Neural progenitor cell (in vitro differentiated cells): ENCODE data around the gene RAB11FIP5. TPM values are rescaled to one million over a fixed set of nuclear protein-coding genes. Genes with fewer than 3 reads are reported as not detected.

Source experiments
- DNase-seq: peaks from one replicate; pipeline ENCODE4 v3.0.0-alpha.2; 2016; ENCODE audit warnings: low spot score
- H2AFZ ChIP-seq: fragments of 200-600 bp; sonication (generic); replicated peaks from 2 replicates; pipeline ENCODE4 v1.6.1; 2016; ENCODE audit warnings: antibody characterized with exemption
- H3F3A ChIP-seq: fragments of 200-600 bp; sonication (generic); 2 replicates; pipeline ENCODE4 v1.6.1; 2016; ENCODE audit warnings: antibody characterized with exemption, low read depth
- H3K27ac ChIP-seq: fragments of 200-600 bp; sonication (generic); 2 replicates; pipeline ENCODE4 v1.5.1; 2016; ENCODE audit warnings: mild to moderate bottlenecking
- H3K27me3 ChIP-seq: fragments of 200-600 bp; sonication (generic); 2 replicates; pipeline ENCODE4 v1.6.1; 2016; ENCODE audit warnings: mild to moderate bottlenecking, moderate library complexity
- H3K36me3 ChIP-seq: fragments of 200-600 bp; sonication (generic); 2 replicates; pipeline ENCODE4 v1.5.1; 2016
- H3K4me1 ChIP-seq: fragments of 200-600 bp; sonication (generic); 2 replicates; pipeline ENCODE4 v1.6.1; 2016; ENCODE audit warnings: mixed run types
- H3K4me2 ChIP-seq: fragments of 200-600 bp; sonication (generic); 2 replicates; pipeline ENCODE4 v1.6.1; 2016
- H3K4me3 ChIP-seq: fragments of 200-600 bp; sonication (generic); 2 replicates; pipeline ENCODE4 v1.5.1; 2016
- H3K79me2 ChIP-seq: fragments of 200-600 bp; sonication (generic); 2 replicates; pipeline ENCODE4 v1.6.1; 2016; ENCODE audit warnings: low read depth
- H3K9ac ChIP-seq: fragments of 200-600 bp; sonication (generic); 2 replicates; pipeline ENCODE4 v1.6.1; 2016
- H3K9me3 ChIP-seq: fragments of 200-600 bp; sonication (generic); 2 replicates; pipeline ENCODE4 v1.5.1; 2016; ENCODE audit warnings: low read depth
- H4K20me1 ChIP-seq: fragments of 200-600 bp; sonication (generic); 2 replicates; pipeline ENCODE4 v1.6.1; 2016; ENCODE audit warnings: low read depth
- H3K27ac Mint-ChIP-seq: 3 replicates; pipeline ENCODE4 v1.8.0; 2021; ENCODE audit warnings: mixed read lengths
- H3K27me3 Mint-ChIP-seq: 2 replicates; pipeline ENCODE4 v1.8.0; 2022; ENCODE audit warnings: low read depth, mild to moderate bottlenecking, inconsistent platforms, moderate library complexity, mixed read lengths; ENCODE audit not compliant: insufficient read depth
- H3K36me3 Mint-ChIP-seq: 3 replicates; pipeline ENCODE4 v1.8.0; 2021; ENCODE audit warnings: mixed read lengths
- H3K4me1 Mint-ChIP-seq: 3 replicates; pipeline ENCODE4 v1.8.0; 2021; ENCODE audit warnings: mixed read lengths
- H3K4me3 Mint-ChIP-seq: 3 replicates; pipeline ENCODE4 v1.8.0; 2021; ENCODE audit warnings: mild to moderate bottlenecking, moderate library complexity, mixed read lengths
- H3K9me3 Mint-ChIP-seq: 3 replicates; pipeline ENCODE4 v1.8.0; 2020; ENCODE audit warnings: mixed read lengths
- EZH2 ChIP-seq: fragments of 200-600 bp; sonication (generic); IDR thresholded peaks from 2 replicates; pipeline ENCODE4 v1.6.1; 2017; ENCODE audit warnings: antibody characterized with exemption, mild to moderate bottlenecking, moderate library complexity
- EZH2phosphoT487 ChIP-seq: fragments of 200-600 bp; sonication (generic); IDR thresholded peaks from 2 replicates; pipeline ENCODE4 v1.6.1; 2017; ENCODE audit warnings: antibody characterized with exemption
- total RNA-seq: library from RNA; depleted of rRNA; stranded (reverse); fragments of >200 nt; gene quantifications from 2 replicates; pipeline ENCODE4 v1.2.3, GENCODE V29; 2015; ENCODE audit warnings: low replicate concordance
- TF ChIP-seq, protein P1 (sequence below): fragments of 200-600 bp; sonication (generic); IDR thresholded peaks from 2 replicates; pipeline ENCODE4 v1.5.1; 2017; ENCODE audit warnings: antibody characterized with exemption, mild to moderate bottlenecking

RAB11FIP5 gene
- total RNA-seq, 1 donor from 2014 or later = 4.2 TPM

DNA sequence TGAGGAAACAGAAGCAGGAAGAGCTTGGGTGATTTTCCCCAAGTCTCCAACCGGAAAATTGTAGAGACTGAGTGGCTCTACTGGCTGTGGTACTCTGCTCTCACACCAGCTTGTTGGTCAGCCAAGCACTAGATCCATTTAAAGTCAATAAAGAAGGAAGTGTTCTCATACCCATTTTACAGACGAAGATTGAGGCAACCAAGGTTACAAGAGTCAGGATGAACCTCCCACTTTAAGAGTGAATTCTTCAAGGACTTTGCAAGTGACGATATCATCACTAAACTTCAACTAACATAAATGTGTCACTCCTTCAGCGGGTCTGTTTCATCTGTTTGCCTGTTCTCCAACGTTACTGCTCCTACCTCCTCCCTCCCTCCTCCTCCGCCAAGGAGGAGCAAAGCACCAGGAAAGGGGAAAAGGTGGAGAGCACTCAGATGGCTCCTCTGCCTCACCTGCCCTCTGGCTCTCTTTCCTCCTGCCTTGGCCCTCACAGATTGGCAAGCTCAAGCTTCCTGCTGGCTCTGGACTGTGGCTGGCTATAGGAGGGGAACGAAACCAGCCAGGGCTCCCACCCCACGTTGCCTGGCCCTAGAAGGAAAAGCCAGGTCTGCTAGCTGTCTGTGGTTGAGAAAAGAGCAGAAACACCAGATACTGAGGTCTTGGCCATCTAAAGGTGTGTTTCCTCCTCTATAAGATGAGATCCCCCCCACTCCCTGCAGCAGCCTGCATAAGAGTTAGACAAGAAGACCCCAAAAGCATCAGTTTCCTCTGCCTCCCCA is 3.6 kb upstream of the RAB11FIP5 start:
- no peaks in the 10 kb centered on the region for H3K9me3 ChIP-seq

DNA sequence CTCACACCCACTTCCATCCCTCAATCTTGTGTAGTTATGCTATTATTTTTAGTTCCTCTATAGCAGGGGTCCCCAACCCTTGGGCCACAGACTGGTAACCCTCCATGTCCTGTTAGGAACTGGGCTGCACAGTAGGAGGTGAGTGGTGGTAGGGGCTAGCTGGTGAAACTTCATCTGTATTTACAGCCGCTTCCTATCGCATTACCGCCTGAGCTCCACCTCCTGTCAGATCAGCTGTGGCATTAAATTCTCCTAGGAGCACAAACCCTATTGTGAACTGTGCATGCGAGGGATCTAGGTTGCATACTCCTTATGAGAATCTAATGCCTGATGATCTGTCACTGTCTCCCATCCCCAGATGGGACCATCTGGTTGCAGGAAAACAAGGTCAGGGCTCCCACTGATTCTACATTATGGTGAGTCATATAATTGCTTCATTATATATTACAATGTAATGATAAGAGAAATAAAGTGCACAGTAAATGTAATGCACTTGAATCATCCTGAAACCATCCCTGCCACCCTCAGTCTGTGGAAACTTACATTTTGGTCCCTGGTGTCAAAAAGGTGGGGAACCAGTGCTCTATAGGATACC is 1.6 kb upstream of the RAB11FIP5 start:
- no peak overlapping the region for H3K4me2 ChIP-seq

More for the DNA sequence above, 3.6 kb upstream of the RAB11FIP5 start:
- Histone ChIP-seq H3K4me1 (peaks cover 7% of the 10 kb centered on the region), H2AFZ (no peak overlapping the region), H3K27ac (no peak overlapping the region), H3F3A (peaks cover 25% of the 10 kb centered on the region), H3K36me3 (no peaks in the 10 kb centered on the region), H3K27me3 (peaks cover 30% of the 10 kb centered on the region), H3K4me3 (no peak overlapping the region), H3K9ac (no peak overlapping the region), H3K79me2 (no peaks in the 10 kb centered on the region), H3K4me2 (no peak overlapping the region), H4K20me1 (peaks cover 6% of the 10 kb centered on the region)
- no peaks in the 10 kb centered on the region for H3K36me3 Mint-ChIP-seq
- no peaks in the 10 kb centered on the region for H3K9me3 Mint-ChIP-seq
- no peak for DNase-seq
- TF ChIP-seq EZH2phosphoT487 = no peak
- no peak for TF ChIP-seq EZH2
- TF ChIP-seq, protein P1, sequence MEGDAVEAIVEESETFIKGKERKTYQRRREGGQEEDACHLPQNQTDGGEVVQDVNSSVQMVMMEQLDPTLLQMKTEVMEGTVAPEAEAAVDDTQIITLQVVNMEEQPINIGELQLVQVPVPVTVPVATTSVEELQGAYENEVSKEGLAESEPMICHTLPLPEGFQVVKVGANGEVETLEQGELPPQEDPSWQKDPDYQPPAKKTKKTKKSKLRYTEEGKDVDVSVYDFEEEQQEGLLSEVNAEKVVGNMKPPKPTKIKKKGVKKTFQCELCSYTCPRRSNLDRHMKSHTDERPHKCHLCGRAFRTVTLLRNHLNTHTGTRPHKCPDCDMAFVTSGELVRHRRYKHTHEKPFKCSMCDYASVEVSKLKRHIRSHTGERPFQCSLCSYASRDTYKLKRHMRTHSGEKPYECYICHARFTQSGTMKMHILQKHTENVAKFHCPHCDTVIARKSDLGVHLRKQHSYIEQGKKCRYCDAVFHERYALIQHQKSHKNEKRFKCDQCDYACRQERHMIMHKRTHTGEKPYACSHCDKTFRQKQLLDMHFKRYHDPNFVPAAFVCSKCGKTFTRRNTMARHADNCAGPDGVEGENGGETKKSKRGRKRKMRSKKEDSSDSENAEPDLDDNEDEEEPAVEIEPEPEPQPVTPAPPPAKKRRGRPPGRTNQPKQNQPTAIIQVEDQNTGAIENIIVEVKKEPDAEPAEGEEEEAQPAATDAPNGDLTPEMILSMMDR = no peak
- no peak overlapping the region for H3K4me3 Mint-ChIP-seq
- H3K4me1 Mint-ChIP-seq = peaks cover 6% of the 10 kb centered on the region
- H3K27me3 Mint-ChIP-seq = peaks cover 6% of the 10 kb centered on the region
- H3K27ac Mint-ChIP-seq = no peak overlapping the region

DNA sequence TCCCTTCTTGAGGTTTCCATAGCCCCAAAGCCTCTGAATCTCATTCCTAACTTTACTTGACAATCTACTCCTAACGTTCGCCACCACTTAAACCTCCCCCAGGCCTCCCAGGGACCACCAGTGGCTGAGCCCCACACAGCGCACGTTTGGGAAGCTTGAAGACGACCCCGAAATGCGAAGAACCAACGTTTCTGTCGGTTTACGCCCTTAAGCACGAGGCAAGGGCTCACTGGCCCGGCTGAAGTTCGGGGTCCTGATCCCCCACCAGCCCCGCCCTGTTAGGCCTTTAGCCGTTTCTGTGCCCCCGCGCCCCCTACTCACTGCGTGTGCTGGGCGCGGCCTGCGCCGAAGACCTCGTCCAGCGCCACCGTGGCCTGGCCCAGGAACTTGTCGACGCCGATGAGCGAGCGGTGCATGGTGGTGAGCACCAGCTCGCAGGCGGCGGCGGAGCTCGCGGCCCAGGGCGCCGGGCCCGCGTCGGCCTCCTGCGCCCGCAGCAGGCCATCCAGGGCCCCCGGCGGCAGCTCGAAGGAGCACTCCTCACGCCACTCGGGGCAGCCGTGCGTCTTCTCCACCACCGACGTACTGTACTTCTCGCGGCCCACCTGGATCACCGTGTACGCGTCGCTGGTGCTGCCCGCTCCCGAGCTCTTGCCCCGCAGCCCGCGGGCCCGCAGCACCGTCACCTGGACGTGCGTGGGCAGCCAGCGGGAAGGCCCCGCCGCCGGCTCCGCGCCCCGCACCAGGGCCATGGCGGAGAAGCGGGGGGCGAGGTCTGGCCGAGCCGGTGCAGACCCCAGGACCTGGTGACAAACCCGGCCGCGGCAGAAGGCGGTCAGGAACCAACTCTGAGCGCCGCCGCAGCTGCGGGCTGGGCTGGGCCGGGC is 479 bp downstream of the RAB11FIP5 start:
- Mint-ChIP-seq H3K27ac (peak overlapping the region; percentile 69), H3K4me3 (peak overlapping the region; percentile 93), H3K9me3 (no peaks in the 10 kb centered on the region), H3K27me3 (peaks cover 10% of the 10 kb centered on the region), H3K4me1 (peaks cover 16% of the 10 kb centered on the region), H3K36me3 (peaks cover 2% of the 10 kb centered on the region)
- Histone ChIP-seq H3K9ac (no peak overlapping the region), H3K79me2 (no peaks in the 10 kb centered on the region), H4K20me1 (peaks cover 29% of the 10 kb centered on the region), H3K36me3 (no peaks in the 10 kb centered on the region), H3K4me2 (peak overlapping the region; percentile 87), H3K4me1 (peaks cover 20% of the 10 kb centered on the region), H3K4me3 (peak overlapping the region; percentile 85), H3F3A (peaks cover 37% of the 10 kb centered on the region), H2AFZ (peak overlapping the region; percentile 97), H3K9me3 (no peaks in the 10 kb centered on the region), H3K27me3 (peaks cover 40% of the 10 kb centered on the region), H3K27ac (no peak overlapping the region)
- DNase-seq = peak; percentile 79
- TF ChIP-seq, protein P1 = no peak
- TF ChIP-seq EZH2 = peak; percentile 31
- TF ChIP-seq EZH2phosphoT487 = peak; percentile 70

More for the DNA sequence above, 1.6 kb upstream of the RAB11FIP5 start:
- no peak overlapping the region for H2AFZ ChIP-seq
- peaks cover 37% of the 10 kb centered on the region for H3F3A ChIP-seq
- peaks cover 20% of the 10 kb centered on the region for H3K4me1 ChIP-seq
- peaks cover 8% of the 10 kb centered on the region for H3K27me3 Mint-ChIP-seq
- H3K9ac ChIP-seq = no peak overlapping the region
- peak overlapping the region; percentile 69 for H3K4me3 Mint-ChIP-seq
- no peak overlapping the region for H3K27ac Mint-ChIP-seq
- no peak for DNase-seq
- H3K4me3 ChIP-seq = no peak overlapping the region
- no peaks in the 10 kb centered on the region for H3K9me3 Mint-ChIP-seq
- peaks cover 16% of the 10 kb centered on the region for H3K4me1 Mint-ChIP-seq
- peaks cover 2% of the 10 kb centered on the region for H3K36me3 Mint-ChIP-seq
- no peaks in the 10 kb centered on the region for H3K9me3 ChIP-seq
- peaks cover 26% of the 10 kb centered on the region for H4K20me1 ChIP-seq
- no peak overlapping the region for H3K27ac ChIP-seq
- H3K79me2 ChIP-seq = no peaks in the 10 kb centered on the region
- H3K27me3 ChIP-seq = peaks cover 40% of the 10 kb centered on the region
- no peaks in the 10 kb centered on the region for H3K36me3 ChIP-seq
- TF ChIP-seq, protein P1 = no peak
- TF ChIP-seq EZH2 = no peak
- no peak for TF ChIP-seq EZH2phosphoT487
